ENCODE results near the gene PSMB10.

Gene PSMB10

GRCh38 chr16:67941469-67942199 lies 5.0 kb upstream of the PSMB10 start:
- Histone ChIP-seq H3K27ac (replicated peaks; ENCODE audit: low read length) (no peak overlapping the region), H3K23ac (ENCODE audit: low read depth, low read length, poor library complexity) (no peak overlapping the region), H2BK5ac (ENCODE audit: low read length) (no peak overlapping the region), H2BK12ac (ENCODE audit: low read length) (no peak overlapping the region), H3K79me1 (ENCODE audit: low read depth, low read length) (peaks cover 15% of the 10 kb centered on the region), H3K4me3 (ENCODE audit: low read length in 2 of 2) (no peak overlapping the region), H3K18ac (ENCODE audit: low read length) (no peak overlapping the region), H2BK15ac (ENCODE audit: low read length) (no peak overlapping the region), H2AFZ (ENCODE audit: low read length) (no peak overlapping the region), H3K14ac (ENCODE audit: low read length) (no peak overlapping the region), H2AK5ac (ENCODE audit: low read depth, low read length) (no peak overlapping the region), H3K4me1 (ENCODE audit: control insufficient read depth in 2 of 2, insufficient read depth in 1 of 2, low read depth in 1 of 2, low read length in 2 of 2) (peaks cover 14 to 16% of the 10 kb centered on the region in 2 donors), H2BK120ac (ENCODE audit: low read depth, low read length) (no peak overlapping the region), H3K9me3 (replicated peaks in 1 of 2; ENCODE audit: control insufficient read depth in 2 of 2, insufficient read depth in 1 of 2, low read depth in 1 of 2, low read length in 2 of 2) (peaks cover 0 to 2% of the 10 kb centered on the region in 2 donors), H3K9ac (ENCODE audit: low read depth, low read length, poor library complexity) (no peak overlapping the region), H3K36me3 (replicated peaks in 1 of 2; ENCODE audit: control insufficient read depth in 2 of 2, insufficient read depth in 2 of 2, low read length in 2 of 2) (peaks cover 37 to 54% of the 10 kb centered on the region in 2 donors), H3K4me2 (ENCODE audit: insufficient read depth, low read length, poor library complexity, severe bottlenecking) (no peak overlapping the region), H4K91ac (ENCODE audit: low read depth, low read length, poor library complexity) (no peak overlapping the region), H3K4ac (ENCODE audit: low read length) (no peak overlapping the region), H3K27me3 (ENCODE audit: control insufficient read depth in 3 of 3, insufficient read depth in 3 of 3, low read depth in 1 of 3, low read length in 3 of 3) (no peaks in the 10 kb centered on the region), H4K8ac (ENCODE audit: low read depth, low read length) (no peak overlapping the region)
- DNase-seq (ENCODE audit: low spot score): no peak
- WGBS, 2 donors (ENCODE audit: extremely low coverage in 2 of 2, insufficient read length in 2 of 2, insufficient replicate concordance in 1 of 2): no CpG with 5 or more reads among the region's 9 CpGs

GRCh38 chr16:67940446-67941089 lies 3.9 kb upstream of the PSMB10 start:
- Histone ChIP-seq H3K4me2 (ENCODE audit: insufficient read depth, low read length, poor library complexity, severe bottlenecking) (no peak overlapping the region), H2BK12ac (ENCODE audit: low read length) (no peak overlapping the region), H3K4ac (ENCODE audit: low read length) (no peak overlapping the region), H3K9me3 (replicated peaks in 1 of 2; ENCODE audit: control insufficient read depth in 2 of 2, insufficient read depth in 1 of 2, low read depth in 1 of 2, low read length in 2 of 2) (no peaks in the 10 kb centered on the region), H4K8ac (ENCODE audit: low read depth, low read length) (no peak overlapping the region), H3K27ac (replicated peaks; ENCODE audit: low read length) (no peak overlapping the region), H3K79me1 (ENCODE audit: low read depth, low read length) (peaks cover 14% of the 10 kb centered on the region), H2BK15ac (ENCODE audit: low read length) (no peak overlapping the region), H3K9ac (ENCODE audit: low read depth, low read length, poor library complexity) (no peak overlapping the region), H3K14ac (ENCODE audit: low read length) (no peak overlapping the region), H2BK5ac (ENCODE audit: low read length) (no peak overlapping the region), H4K91ac (ENCODE audit: low read depth, low read length, poor library complexity) (no peak overlapping the region), H2BK120ac (ENCODE audit: low read depth, low read length) (no peak overlapping the region), H3K23ac (ENCODE audit: low read depth, low read length, poor library complexity) (no peak overlapping the region), H3K4me3 (ENCODE audit: low read length in 2 of 2) (no peak overlapping the region), H2AK5ac (ENCODE audit: low read depth, low read length) (no peak overlapping the region), H3K36me3 (replicated peaks in 1 of 2; ENCODE audit: control insufficient read depth in 2 of 2, insufficient read depth in 2 of 2, low read length in 2 of 2) (peaks cover 27 to 43% of the 10 kb centered on the region in 2 donors), H3K27me3 (ENCODE audit: control insufficient read depth in 3 of 3, insufficient read depth in 3 of 3, low read depth in 1 of 3, low read length in 3 of 3) (no peaks in the 10 kb centered on the region), H3K4me1 (ENCODE audit: control insufficient read depth in 2 of 2, insufficient read depth in 1 of 2, low read depth in 1 of 2, low read length in 2 of 2) (peaks cover 14 to 17% of the 10 kb centered on the region in 2 donors), H3K18ac (ENCODE audit: low read length) (no peak overlapping the region), H2AFZ (ENCODE audit: low read length) (no peak overlapping the region)
- no peak for DNase-seq (ENCODE audit: low spot score)
- WGBS, 2 donors (ENCODE audit: extremely low coverage in 2 of 2, insufficient read length in 2 of 2, insufficient replicate concordance in 1 of 2): no CpG with 5 or more reads among the region's 5 CpGs

- Histone ChIP-seq H3K79me1 (ENCODE audit: low read depth, low read length) (peaks cover 14% of the 10 kb centered on the region), H4K91ac (ENCODE audit: low read depth, low read length, poor library complexity) (no peak overlapping the region), H2BK120ac (ENCODE audit: low read depth, low read length) (no peak overlapping the region), H3K4ac (ENCODE audit: low read length) (peak overlapping the region; percentile 32), H3K36me3 (replicated peaks in 1 of 2; ENCODE audit: control insufficient read depth in 2 of 2, insufficient read depth in 2 of 2, low read length in 2 of 2) (peaks cover 19 to 35% of the 10 kb centered on the region in 2 donors), H3K9ac (ENCODE audit: low read depth, low read length, poor library complexity) (peak overlapping the region; percentile 50), H3K27ac (replicated peaks; ENCODE audit: low read length) (no peak overlapping the region), H2BK15ac (ENCODE audit: low read length) (no peak overlapping the region), H3K27me3 (ENCODE audit: control insufficient read depth in 3 of 3, insufficient read depth in 3 of 3, low read depth in 1 of 3, low read length in 3 of 3) (no peaks in the 10 kb centered on the region), H3K4me3 (ENCODE audit: low read length in 2 of 2) (no peak overlapping the region), H3K4me2 (ENCODE audit: insufficient read depth, low read length, poor library complexity, severe bottlenecking) (no peak overlapping the region), H3K4me1 (ENCODE audit: control insufficient read depth in 2 of 2, insufficient read depth in 1 of 2, low read depth in 1 of 2, low read length in 2 of 2) (peaks cover 17% of the 10 kb centered on the region in 2 donors), H2AK5ac (ENCODE audit: low read depth, low read length) (no peak overlapping the region), H4K8ac (ENCODE audit: low read depth, low read length) (peak overlapping the region; percentile 88), H2BK12ac (ENCODE audit: low read length) (no peak overlapping the region), H3K14ac (ENCODE audit: low read length) (no peak overlapping the region), H3K18ac (ENCODE audit: low read length) (no peak overlapping the region), H3K9me3 (replicated peaks in 1 of 2; ENCODE audit: control insufficient read depth in 2 of 2, insufficient read depth in 1 of 2, low read depth in 1 of 2, low read length in 2 of 2) (no peaks in the 10 kb centered on the region), H3K23ac (ENCODE audit: low read depth, low read length, poor library complexity) (peak overlapping the region; percentile 92), H2BK5ac (ENCODE audit: low read length) (no peak overlapping the region), H2AFZ (ENCODE audit: low read length) (no peak overlapping the region)
- no CpG with 5 or more reads among the region's 33 CpGs for WGBS, 2 donors (ENCODE audit: extremely low coverage in 2 of 2, insufficient read length in 2 of 2, insufficient replicate concordance in 1 of 2)
- DNase-seq (ENCODE audit: low spot score): no peak
Measured at GRCh38 chr16:67939507-67940445, 3.1 kb upstream of the PSMB10 start.

Data from neuronal stem cell (in vitro differentiated cells).